A549 (cell line): ENCODE results near the gene LY86. TPM values are rescaled to one million over a fixed set of nuclear protein-coding genes. Genes with fewer than 3 reads are reported as not detected.

Source experiments
- ATAC-seq, 2 experiments: fragments of 200-7000 bp in 1 of 2; fragments of >200 bp in 1 of 2; cut with Nextera tagmentation in 1 of 2; cut with Tn5 transposase in 1 of 2; 3 replicates each; pipeline versions ENCODE4 v1.8.0 to v1.9.1; 2018 to 2020; ENCODE audit warnings: mild to moderate bottlenecking in 1 of 2, moderate library complexity in 1 of 2
- CTCF ChIA-PET: fragments of 300-600 bp; sonication (Branson Sonifier 250); formaldehyde crosslinking; extraction: SDS; loops from one replicate; lab custom pipeline; 2021; ENCODE audit warnings: antibody characterized with exemption, inconsistent platforms; lab: Yijun Ruan, JAX
- POLR2A ChIA-PET: fragments of 350-600 bp; formaldehyde crosslinking; extraction: SDS; loops from one replicate; lab custom pipeline; 2021; ENCODE audit warnings: antibody characterized with exemption, inconsistent platforms; lab: Yijun Ruan, JAX
- DNase-seq, 2 experiments: peaks; one replicate each; pipeline versions ENCODE4 v3.0.0 to v3.0.0-alpha.2; 2011 to 2016; ENCODE audit warnings: low read depth in 1 of 2, low spot score in 1 of 2
- FAIRE-seq: peaks from 2 replicates; lab custom pipeline; 2011; peaks lifted over from hg19 to GRCh38; lab: Jason Lieb, UNC
- H3K27ac ChIP-seq, 2 experiments: fragments of >200 bp; sonication (Bioruptor Twin); formaldehyde crosslinking; 3 replicates each; pipeline ENCODE4 v1.5.1; 2016 to 2017
- H3K4me1 ChIP-seq: fragments of >200 bp; sonication (Bioruptor Twin); formaldehyde crosslinking; 3 replicates; pipeline ENCODE4 v1.6.1; 2016
- H3K4me2 ChIP-seq: fragments of >200 bp; sonication (Bioruptor Twin); formaldehyde crosslinking; 3 replicates; pipeline ENCODE4 v1.6.1; 2016
- H3K4me3 ChIP-seq: fragments of >200 bp; sonication (Bioruptor Twin); formaldehyde crosslinking; 3 replicates; pipeline ENCODE4 v1.5.1; 2016
- H3K9me3 ChIP-seq: fragments of >200 bp; sonication (Bioruptor Twin); formaldehyde crosslinking; 3 replicates; pipeline ENCODE4 v1.6.1; 2016
- EHF ChIP-seq: fragments of 250-450 bp; sonication (Bioruptor Pico); IDR thresholded peaks from 2 replicates; pipeline ENCODE4 v1.5.0; 2020; ENCODE audit warnings: mild to moderate bottlenecking
- EHMT2 ChIP-seq: fragments of 200-600 bp; sonication (generic); IDR thresholded peaks from 2 replicates; pipeline ENCODE4 v1.6.1; 2016; ENCODE audit warnings: antibody characterized with exemption, low read depth, mild to moderate bottlenecking, moderate library complexity
- ELK1 ChIP-seq: fragments of 150-350 bp; IDR thresholded peaks from 2 replicates; pipeline ENCODE4 v1.6.1; 2014; ENCODE audit warnings: low read depth, mild to moderate bottlenecking, low read length
- FOSL2 ChIP-seq, 2 experiments: fragments of 450-650 bp in 1 of 2; fragments of >200 bp in 1 of 2; sonication (Bioruptor Twin) in 1 of 2; formaldehyde crosslinking; IDR thresholded peaks; 2 replicates each; pipeline versions ENCODE4 v1.5.0 to v1.6.1; 2016 to 2020; ENCODE audit warnings: mild to moderate bottlenecking in 1 of 2, moderate library complexity in 1 of 2
- FOXS1 ChIP-seq: fragments of 250-450 bp; sonication (Bioruptor Pico); IDR thresholded peaks from 2 replicates; pipeline ENCODE4 v1.5.0; 2020; ENCODE audit warnings: mild to moderate bottlenecking, moderate library complexity
- HDAC2 ChIP-seq: fragments of 200-600 bp; sonication (generic); IDR thresholded peaks from 2 replicates; pipeline ENCODE4 v1.6.1; 2016
- HEYL ChIP-seq: fragments of 250-450 bp; sonication (Bioruptor Pico); IDR thresholded peaks from 2 replicates; pipeline ENCODE4 v1.8.0; 2021; ENCODE audit warnings: mild to moderate bottlenecking, moderate library complexity
- HOXA7 ChIP-seq: fragments of 250-450 bp; sonication (Bioruptor Pico); IDR thresholded peaks from 2 replicates; pipeline ENCODE4 v1.5.0; 2020; ENCODE audit warnings: mild to moderate bottlenecking, moderate library complexity
- HOXB13 ChIP-seq: fragments of 250-450 bp; sonication (Bioruptor Pico); IDR thresholded peaks from 2 replicates; pipeline ENCODE4 v1.5.0; 2020; ENCODE audit warnings: low read depth, mild to moderate bottlenecking, moderate library complexity
- HOXB5 ChIP-seq: fragments of 250-450 bp; sonication (Bioruptor Pico); IDR thresholded peaks from 2 replicates; pipeline ENCODE4 v1.5.0; 2020; ENCODE audit warnings: mild to moderate bottlenecking, moderate library complexity
- JUNB ChIP-seq: fragments of >200 bp; sonication (Bioruptor Twin); formaldehyde crosslinking; IDR thresholded peaks from 2 replicates; pipeline ENCODE4 v1.6.1; 2016
- NPAS2 ChIP-seq: fragments of 250-450 bp; sonication (Bioruptor Pico); IDR thresholded peaks from 2 replicates; pipeline ENCODE4 v1.8.0; 2022; ENCODE audit warnings: mild to moderate bottlenecking, moderate library complexity, borderline replicate concordance
- POLR2A ChIP-seq: IDR thresholded peaks from 2 replicates; pipeline ENCODE4 v1.6.1; 2012; ENCODE audit warnings: mild to moderate bottlenecking, low read length
- RARB ChIP-seq: fragments of 250-450 bp; sonication (Bioruptor Pico); IDR thresholded peaks from 2 replicates; pipeline ENCODE4 v1.8.0; 2021; ENCODE audit warnings: mild to moderate bottlenecking, moderate library complexity
- RCOR1 ChIP-seq: fragments of 150-350 bp; IDR thresholded peaks from 2 replicates; pipeline ENCODE4 v1.6.1; 2014; ENCODE audit warnings: antibody characterized with exemption, low read length, low read depth
- SREBF2 ChIP-seq: fragments of 450-650 bp; IDR thresholded peaks from 2 replicates; pipeline ENCODE4 v1.6.1; 2014; ENCODE audit warnings: mild to moderate bottlenecking, moderate library complexity
- TP53 ChIP-seq: fragments of 250-450 bp; sonication (Bioruptor Pico); IDR thresholded peaks from 2 replicates; pipeline ENCODE4 v1.5.0; 2021; ENCODE audit warnings: mild to moderate bottlenecking, moderate library complexity
- ZSCAN20 ChIP-seq: fragments of 250-450 bp; sonication (Bioruptor Pico); IDR thresholded peaks from 2 replicates; pipeline ENCODE4 v1.8.0; 2022; ENCODE audit warnings: mild to moderate bottlenecking, moderate library complexity
- WGBS: methylation state at CpG from one replicate; pipeline ENCODE4 v1.1.6; 2017; ENCODE audit errors: missing lambda C conversion rate; 5-methylcytosine and 5-hydroxymethylcytosine counted together
- polyA minus RNA-seq: library from RNA; depleted of rRNA, polyadenylated mRNA; stranded (reverse); fragments of >200 nt; gene quantifications from 2 replicates; pipeline ENCODE4 v1.2.3, GENCODE V29; 2011; rRNA and poly(A)+ RNA removed
- polyA plus RNA-seq, 4 experiments: library from polyadenylated mRNA; depleted of rRNA in 3 of 4; stranded (reverse); fragments of >200 nt; fragmentation: RNase III in 1 of 4; extraction: RNeasy Plus Mini Kit Qiagen cat#74134 plus additional on column Dnase treatment in 1 of 4; gene quantifications; 2 replicates in 3 of 4; 3 replicates in 1 of 4; pipeline ENCODE4 v1.2.3, GENCODE V29; 2011 to 2017
- TF ChIP-seq, protein P1 (sequence below): fragments of 250-450 bp; sonication (Bioruptor Pico); IDR thresholded peaks from 2 replicates; pipeline ENCODE4 v1.5.0; 2021; ENCODE audit warnings: mild to moderate bottlenecking, moderate library complexity, borderline replicate concordance
- TF ChIP-seq, protein P2 (sequence below): fragments of >200 bp; sonication (Bioruptor Twin); formaldehyde crosslinking; IDR thresholded peaks from 3 replicates; pipeline ENCODE4 v1.6.1; 2016
- TF ChIP-seq, protein P3 (sequence below): IDR thresholded peaks from 2 replicates; pipeline ENCODE4 v1.6.1; 2012

Gene LY86
- polyA plus RNA-seq (2011; rRNA removed) (not detected in 2 replicates), polyA plus RNA-seq (2017; fragmentation: RNase III; extraction: RNeasy Plus Mini Kit Qiagen cat#74134 plus additional on column Dnase treatment) (not detected in 3 replicates), polyA minus RNA-seq (not detected in 2 replicates)
- not detected in 2 replicates for polyA plus RNA-seq (2012; cell fraction: cytosol; rRNA removed)
- not detected in 2 replicates for polyA plus RNA-seq (2012; cell fraction: nucleus; rRNA removed)

- POLR2A ChIA-PET = no interaction called here
- H3K4me3 ChIP-seq = no peak within 1 kb of the TSS
- ATAC-seq = no peak
- 57% methylated on average over 12 of the region's 14 CpGs for WGBS
- no peaks in the 10 kb centered on the region for H3K9me3 ChIP-seq
- DNase-seq = no peak
- no peak within 1 kb of the TSS for H3K27ac ChIP-seq
- no peak for TF ChIP-seq JUNB
- TF ChIP-seq HEYL = no peak
- no peak for TF ChIP-seq FOSL2 (IDR thresholded peaks at IDR 0.05)
- TF ChIP-seq FOSL2 (CRISPR knock-in tag; IDR thresholded peaks at IDR 0.05) = no peak
- no peak for TF ChIP-seq EHMT2
- no peak for TF ChIP-seq TP53 (CRISPR knock-in tag)
- TF ChIP-seq, protein P1, sequence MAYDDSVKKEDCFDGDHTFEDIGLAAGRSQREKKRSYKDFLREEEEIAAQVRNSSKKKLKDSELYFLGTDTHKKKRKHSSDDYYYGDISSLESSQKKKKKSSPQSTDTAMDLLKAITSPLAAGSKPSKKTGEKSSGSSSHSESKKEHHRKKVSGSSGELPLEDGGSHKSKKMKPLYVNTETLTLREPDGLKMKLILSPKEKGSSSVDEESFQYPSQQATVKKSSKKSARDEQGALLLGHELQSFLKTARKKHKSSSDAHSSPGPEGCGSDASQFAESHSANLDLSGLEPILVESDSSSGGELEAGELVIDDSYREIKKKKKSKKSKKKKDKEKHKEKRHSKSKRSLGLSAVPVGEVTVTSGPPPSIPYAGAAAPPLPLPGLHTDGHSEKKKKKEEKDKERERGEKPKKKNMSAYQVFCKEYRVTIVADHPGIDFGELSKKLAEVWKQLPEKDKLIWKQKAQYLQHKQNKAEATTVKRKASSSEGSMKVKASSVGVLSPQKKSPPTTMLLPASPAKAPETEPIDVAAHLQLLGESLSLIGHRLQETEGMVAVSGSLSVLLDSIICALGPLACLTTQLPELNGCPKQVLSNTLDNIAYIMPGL = no peak
- no peak for TF ChIP-seq HOXB13 (CRISPR knock-in tag)
- no peak for TF ChIP-seq FOXS1
- TF ChIP-seq, protein P2, sequence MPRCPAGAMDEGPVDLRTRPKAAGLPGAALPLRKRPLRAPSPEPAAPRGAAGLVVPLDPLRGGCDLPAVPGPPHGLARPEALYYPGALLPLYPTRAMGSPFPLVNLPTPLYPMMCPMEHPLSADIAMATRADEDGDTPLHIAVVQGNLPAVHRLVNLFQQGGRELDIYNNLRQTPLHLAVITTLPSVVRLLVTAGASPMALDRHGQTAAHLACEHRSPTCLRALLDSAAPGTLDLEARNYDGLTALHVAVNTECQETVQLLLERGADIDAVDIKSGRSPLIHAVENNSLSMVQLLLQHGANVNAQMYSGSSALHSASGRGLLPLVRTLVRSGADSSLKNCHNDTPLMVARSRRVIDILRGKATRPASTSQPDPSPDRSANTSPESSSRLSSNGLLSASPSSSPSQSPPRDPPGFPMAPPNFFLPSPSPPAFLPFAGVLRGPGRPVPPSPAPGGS = no peak
- TF ChIP-seq POLR2A = no peak
- no peak within 1 kb of the TSS for H3K4me2 ChIP-seq
- no peaks in the 10 kb centered on the region for H3K4me1 ChIP-seq
- CTCF ChIA-PET = interaction anchor here (1.4 kb wide), 1 partner anchor 41 kb away, joined by 5 read pairs; no protein-coding TSS in a partner anchor
- FAIRE-seq = no peak
Observed at GRCh38 chr6:6588064-6588923, at the start of gene LY86. LY86 (plus strand) TSS chr6:6588720; CDS start chr6:6588735, 15 bp downstream.

GRCh38 chr6:6539036-6539435, 49.5 kb upstream of the LY86 start:
- no peak overlapping the region for H3K27ac ChIP-seq
- no peak for TF ChIP-seq ZSCAN20 (CRISPR knock-in tag)
- TF ChIP-seq ELK1 = no peak
- no peak for TF ChIP-seq NPAS2 (CRISPR knock-in tag)
- TF ChIP-seq, protein P3, sequence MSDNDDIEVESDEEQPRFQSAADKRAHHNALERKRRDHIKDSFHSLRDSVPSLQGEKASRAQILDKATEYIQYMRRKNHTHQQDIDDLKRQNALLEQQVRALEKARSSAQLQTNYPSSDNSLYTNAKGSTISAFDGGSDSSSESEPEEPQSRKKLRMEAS = no peak
- no peak for TF ChIP-seq SREBF2
- no peak for TF ChIP-seq RARB (CRISPR knock-in tag)
- no peak for TF ChIP-seq HDAC2
- TF ChIP-seq HOXA7 = no peak
- no peak for TF ChIP-seq RCOR1
- no peak for TF ChIP-seq HOXB5
- TF ChIP-seq EHF (CRISPR knock-in tag) = no peak
- TF ChIP-seq FOSL2 (IDR thresholded peaks at IDR 0.05) = no peak
- no peak for TF ChIP-seq FOSL2 (CRISPR knock-in tag; IDR thresholded peaks at IDR 0.05)
- FAIRE-seq (no peak), ATAC-seq (no peak), DNase-seq (no peak)
- H3K4me3 ChIP-seq = no peak overlapping the region
- no peaks in the 10 kb centered on the region for H3K4me1 ChIP-seq
- 7% methylated on average over 4 of the region's 4 CpGs for WGBS
- ChIA-PET CTCF (no interaction called here), POLR2A (no interaction called here)
- H3K9me3 ChIP-seq = no peaks in the 10 kb centered on the region
- H3K4me2 ChIP-seq = no peak overlapping the region
